Measurements from ENCODE around the gene MTMR3.

The MTMR3 gene

GRCh38 chr22:29883045-29883774 lies at the start of gene MTMR3:
MTMR3 (plus strand) TSS chr22:29883174; CDS start chr22:29971060, 87,886 bp downstream.
- 0 out of 2 replicates have a peak, but pooled peaks have one; percentile 54 for TF ChIP-seq ZBTB7A (IDR thresholded peaks at IDR 0.05; ENCODE audit: low read depth)
- TF ChIP-seq NFIC (IDR thresholded peaks at IDR 0.05), result no peak
- TF ChIP-seq, protein P1, sequence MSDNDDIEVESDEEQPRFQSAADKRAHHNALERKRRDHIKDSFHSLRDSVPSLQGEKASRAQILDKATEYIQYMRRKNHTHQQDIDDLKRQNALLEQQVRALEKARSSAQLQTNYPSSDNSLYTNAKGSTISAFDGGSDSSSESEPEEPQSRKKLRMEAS (IDR thresholded peaks at IDR 0.05), result peak; percentile 47; the same call in 1 of the 2 replicates
- TF ChIP-seq, protein P2, sequence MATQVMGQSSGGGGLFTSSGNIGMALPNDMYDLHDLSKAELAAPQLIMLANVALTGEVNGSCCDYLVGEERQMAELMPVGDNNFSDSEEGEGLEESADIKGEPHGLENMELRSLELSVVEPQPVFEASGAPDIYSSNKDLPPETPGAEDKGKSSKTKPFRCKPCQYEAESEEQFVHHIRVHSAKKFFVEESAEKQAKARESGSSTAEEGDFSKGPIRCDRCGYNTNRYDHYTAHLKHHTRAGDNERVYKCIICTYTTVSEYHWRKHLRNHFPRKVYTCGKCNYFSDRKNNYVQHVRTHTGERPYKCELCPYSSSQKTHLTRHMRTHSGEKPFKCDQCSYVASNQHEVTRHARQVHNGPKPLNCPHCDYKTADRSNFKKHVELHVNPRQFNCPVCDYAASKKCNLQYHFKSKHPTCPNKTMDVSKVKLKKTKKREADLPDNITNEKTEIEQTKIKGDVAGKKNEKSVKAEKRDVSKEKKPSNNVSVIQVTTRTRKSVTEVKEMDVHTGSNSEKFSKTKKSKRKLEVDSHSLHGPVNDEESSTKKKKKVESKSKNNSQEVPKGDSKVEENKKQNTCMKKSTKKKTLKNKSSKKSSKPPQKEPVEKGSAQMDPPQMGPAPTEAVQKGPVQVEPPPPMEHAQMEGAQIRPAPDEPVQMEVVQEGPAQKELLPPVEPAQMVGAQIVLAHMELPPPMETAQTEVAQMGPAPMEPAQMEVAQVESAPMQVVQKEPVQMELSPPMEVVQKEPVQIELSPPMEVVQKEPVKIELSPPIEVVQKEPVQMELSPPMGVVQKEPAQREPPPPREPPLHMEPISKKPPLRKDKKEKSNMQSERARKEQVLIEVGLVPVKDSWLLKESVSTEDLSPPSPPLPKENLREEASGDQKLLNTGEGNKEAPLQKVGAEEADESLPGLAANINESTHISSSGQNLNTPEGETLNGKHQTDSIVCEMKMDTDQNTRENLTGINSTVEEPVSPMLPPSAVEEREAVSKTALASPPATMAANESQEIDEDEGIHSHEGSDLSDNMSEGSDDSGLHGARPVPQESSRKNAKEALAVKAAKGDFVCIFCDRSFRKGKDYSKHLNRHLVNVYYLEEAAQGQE (IDR thresholded peaks at IDR 0.05; ENCODE audit: low read depth), result no peak
- TF ChIP-seq, protein P3, sequence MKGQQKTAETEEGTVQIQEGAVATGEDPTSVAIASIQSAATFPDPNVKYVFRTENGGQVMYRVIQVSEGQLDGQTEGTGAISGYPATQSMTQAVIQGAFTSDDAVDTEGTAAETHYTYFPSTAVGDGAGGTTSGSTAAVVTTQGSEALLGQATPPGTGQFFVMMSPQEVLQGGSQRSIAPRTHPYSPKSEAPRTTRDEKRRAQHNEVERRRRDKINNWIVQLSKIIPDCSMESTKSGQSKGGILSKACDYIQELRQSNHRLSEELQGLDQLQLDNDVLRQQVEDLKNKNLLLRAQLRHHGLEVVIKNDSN (IDR thresholded peaks at IDR 0.05), result no peak
- peak; percentile 72; the same call in 1 of the 2 replicates for TF ChIP-seq TAF1 (IDR thresholded peaks at IDR 0.05; ENCODE audit: low read depth)
- TF ChIP-seq CREB1 (IDR thresholded peaks at IDR 0.05; ENCODE audit: low read depth), result no peak
- TF ChIP-seq YY1 (IDR thresholded peaks at IDR 0.05; ENCODE audit: low read depth), result peak; percentile 90
- 0 out of 2 replicates have a peak, but pooled peaks have one; percentile 6 for TF ChIP-seq RAD21 (IDR thresholded peaks at IDR 0.05; ENCODE audit: low read depth)

GRCh38 chr22:29833392-29833965 lies 49.5 kb upstream of the MTMR3 start:
- no peak for TF ChIP-seq CREB1 (IDR thresholded peaks at IDR 0.05; ENCODE audit: low read depth)
- TF ChIP-seq ZBTB7A (IDR thresholded peaks at IDR 0.05; ENCODE audit: low read depth), result no peak
- TF ChIP-seq RAD21 (IDR thresholded peaks at IDR 0.05; ENCODE audit: low read depth), result no peak
- TF ChIP-seq YY1 (IDR thresholded peaks at IDR 0.05; ENCODE audit: low read depth), result no peak
- no peak for TF ChIP-seq FOXM1 (IDR thresholded peaks at IDR 0.05; ENCODE audit: borderline replicate concordance, low read depth)
- TF ChIP-seq CEBPB (IDR thresholded peaks at IDR 0.05), result no peak
- no peak for TF ChIP-seq TAF1 (IDR thresholded peaks at IDR 0.05; ENCODE audit: low read depth)
- no peak for TF ChIP-seq TCF12 (IDR thresholded peaks at IDR 0.05; ENCODE audit: low read depth)
- TF ChIP-seq, protein P1 (IDR thresholded peaks at IDR 0.05), result no peak
- TF ChIP-seq, protein P3 (IDR thresholded peaks at IDR 0.05), result no peak
- TF ChIP-seq EP300 (IDR thresholded peaks at IDR 0.05; ENCODE audit: borderline replicate concordance), result no peak
- TF ChIP-seq EGR1 (IDR thresholded peaks at IDR 0.05), result no peak
- TF ChIP-seq, protein P2 (IDR thresholded peaks at IDR 0.05; ENCODE audit: low read depth), result no peak
- TF ChIP-seq NFIC (IDR thresholded peaks at IDR 0.05), result no peak
- TF ChIP-seq TEAD4 (IDR thresholded peaks at IDR 0.05), result no peak

GRCh38 chr22:29834046-29834445 lies 48.9 kb upstream of the MTMR3 start:
- TF ChIP-seq TCF12 (IDR thresholded peaks at IDR 0.05; ENCODE audit: low read depth) (no peak), ZBTB7A (IDR thresholded peaks at IDR 0.05; ENCODE audit: low read depth) (no peak), TEAD4 (IDR thresholded peaks at IDR 0.05) (no peak), EGR1 (IDR thresholded peaks at IDR 0.05) (no peak), EP300 (IDR thresholded peaks at IDR 0.05; ENCODE audit: borderline replicate concordance) (no peak), RAD21 (IDR thresholded peaks at IDR 0.05; ENCODE audit: low read depth) (no peak), NFIC (IDR thresholded peaks at IDR 0.05) (no peak), CREB1 (IDR thresholded peaks at IDR 0.05; ENCODE audit: low read depth) (no peak), TAF1 (IDR thresholded peaks at IDR 0.05; ENCODE audit: low read depth) (no peak), CEBPB (IDR thresholded peaks at IDR 0.05) (no peak), YY1 (IDR thresholded peaks at IDR 0.05; ENCODE audit: low read depth) (no peak), FOXM1 (IDR thresholded peaks at IDR 0.05; ENCODE audit: borderline replicate concordance, low read depth) (no peak)
- TF ChIP-seq, protein P1 (IDR thresholded peaks at IDR 0.05), result no peak
- TF ChIP-seq, protein P2 (IDR thresholded peaks at IDR 0.05; ENCODE audit: low read depth), result no peak
- TF ChIP-seq, protein P3 (IDR thresholded peaks at IDR 0.05), result no peak

All from Ishikawa (cell line).